GM12891 (cell line): Measurements from ENCODE around the gene DLD.

ENCODE experiments used
- POLR2A ChIP-seq: IDR thresholded peaks from 2 replicates; pipeline ENCODE4 v1.6.1; 2011; ENCODE audit warnings: low read depth, low read length, control low read depth
- POLR2AphosphoS5 ChIP-seq: IDR thresholded peaks from 2 replicates; pipeline ENCODE4 v1.6.1; 2011; ENCODE audit warnings: low read depth, low read length, control low read depth
- SPI1 ChIP-seq: IDR thresholded peaks from 2 replicates; pipeline ENCODE4 v1.6.1; 2011; ENCODE audit warnings: low read depth, low read length, control low read depth
- TAF1 ChIP-seq: IDR thresholded peaks from 2 replicates; pipeline ENCODE4 v1.6.1; 2011; ENCODE audit warnings: low read depth, low read length, control low read depth

GRCh38 chr7:107890493-107890961 is 456 bp upstream of the DLD start:
- TF ChIP-seq POLR2A (no peak), POLR2AphosphoS5 (no peak), TAF1 (no peak), SPI1 (no peak)
